Endometrium (tissue), 2 donors: Measurements from ENCODE around the gene UBE3A.

Source experiments
- FAIRE-seq: peaks from 2 replicates; lab custom pipeline; 2012; peaks lifted over from hg19 to GRCh38; lab: Jason Lieb, UNC
- donor health status: control.
- donor health status: control.

UBE3A gene

GRCh38 chr15:25402342-25402741 is 36.5 kb downstream of the UBE3A start:
- FAIRE-seq = no peak

DNA sequence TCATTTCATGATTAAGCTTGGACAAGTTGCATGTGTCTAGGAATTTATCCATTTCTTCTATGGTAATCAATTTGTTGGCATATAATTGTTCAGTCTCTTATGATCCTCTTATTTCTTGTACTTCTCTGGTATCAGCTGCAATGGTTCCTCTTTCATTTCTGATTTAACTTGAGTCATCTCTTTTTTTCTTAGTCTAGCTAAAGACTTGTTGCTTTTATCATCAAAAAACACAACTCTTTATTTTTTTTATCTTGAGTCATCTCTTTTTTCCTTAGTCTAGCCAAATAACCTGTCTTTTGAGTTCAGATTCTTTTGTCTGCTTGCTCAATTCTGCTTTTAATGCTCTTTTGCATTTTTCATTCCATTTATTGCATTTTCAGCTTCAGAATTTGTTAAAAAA is 37.3 kb downstream of the UBE3A start:
- no peak for FAIRE-seq

DNA sequence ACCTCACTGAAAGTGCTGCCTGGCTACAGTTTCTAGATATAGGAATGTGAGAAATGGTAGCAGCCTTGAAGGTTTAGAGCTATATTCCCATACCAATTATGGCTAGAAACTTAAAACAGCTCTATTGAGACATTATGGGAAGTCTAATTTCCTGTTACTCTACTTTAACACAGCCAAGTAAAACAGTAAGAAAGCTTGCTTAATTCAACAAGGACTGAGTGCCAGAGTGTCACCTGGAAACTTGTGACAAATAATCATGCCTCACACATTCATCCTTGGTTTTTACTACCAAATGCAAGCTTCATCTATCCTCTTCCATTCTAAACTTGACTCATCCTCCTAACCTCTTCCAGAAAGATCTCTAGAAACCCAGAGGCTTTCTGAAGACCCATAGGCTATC is 41.7 kb downstream of the UBE3A start:
- no peak for FAIRE-seq

DNA sequence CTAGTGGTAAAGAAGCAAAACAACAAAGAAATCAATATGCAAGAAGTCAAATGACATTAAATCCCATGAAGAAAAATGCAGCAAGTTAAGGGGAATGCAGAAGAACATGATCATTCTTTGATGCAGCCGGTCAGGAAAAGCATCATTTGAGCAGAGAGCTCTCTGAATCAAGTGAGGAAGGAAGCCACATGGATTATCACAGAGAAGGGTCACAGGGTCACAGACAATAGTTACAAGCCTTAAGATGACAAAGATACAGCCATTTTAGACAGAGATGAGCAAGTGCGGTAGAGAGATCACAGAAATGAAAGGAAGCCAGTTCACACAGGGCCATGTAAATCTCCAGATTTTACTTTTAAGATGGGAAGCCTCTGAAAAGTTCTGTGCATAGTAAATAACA is 43.9 kb downstream of the UBE3A start:
- FAIRE-seq = no peak

DNA sequence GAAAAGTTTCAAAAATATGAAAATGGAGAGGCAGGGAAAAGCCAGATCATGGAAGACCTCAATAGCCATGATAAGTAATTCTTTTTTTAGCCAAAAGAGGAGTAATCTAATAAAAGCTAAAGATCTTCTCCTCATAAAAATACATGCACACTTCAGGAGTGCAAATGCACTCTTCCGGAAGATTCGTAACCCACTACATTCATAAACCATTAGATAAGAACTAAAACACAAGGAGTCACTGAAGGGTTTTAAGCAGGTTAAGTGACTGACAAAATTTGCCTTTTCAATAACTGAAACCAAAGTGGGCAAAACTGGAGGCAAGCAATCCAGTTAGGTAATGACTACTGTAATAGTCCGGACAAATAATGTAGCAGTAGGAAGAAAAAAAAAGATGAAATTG is 46.0 kb downstream of the UBE3A start:
- no peak for FAIRE-seq

- no peak for FAIRE-seq
These were observed 46.7 kb downstream of the UBE3A start for GRCh38 chr15:25391971-25392721.

GRCh38 chr15:25385986-25386385 is 52.8 kb downstream of the UBE3A start:
- FAIRE-seq = no peak

- FAIRE-seq = no peak
These were observed 57.2 kb downstream of the UBE3A start for GRCh38 chr15:25381579-25381978.

DNA sequence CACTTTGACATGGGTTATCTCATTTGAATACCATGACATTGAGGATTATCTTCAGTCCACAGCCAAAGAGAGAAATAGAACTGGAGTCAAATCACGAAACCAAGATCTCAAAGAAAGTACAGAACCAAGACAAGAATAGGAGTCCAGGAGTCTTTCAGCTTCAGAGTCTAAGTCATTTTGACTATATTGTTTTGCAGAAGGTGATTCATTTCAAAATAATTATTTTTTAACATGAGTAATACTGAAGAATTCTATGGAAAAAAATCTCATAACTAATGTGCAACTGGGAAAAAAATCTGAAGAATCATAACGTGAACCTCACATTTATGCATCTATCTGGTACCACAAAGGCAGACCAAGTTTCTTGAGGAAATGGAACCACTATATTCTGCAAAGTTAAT is 60.3 kb downstream of the UBE3A start:
- no peak for FAIRE-seq

- FAIRE-seq = no peak
These were observed 63.3 kb downstream of the UBE3A start for GRCh38 chr15:25375557-25375956.

DNA sequence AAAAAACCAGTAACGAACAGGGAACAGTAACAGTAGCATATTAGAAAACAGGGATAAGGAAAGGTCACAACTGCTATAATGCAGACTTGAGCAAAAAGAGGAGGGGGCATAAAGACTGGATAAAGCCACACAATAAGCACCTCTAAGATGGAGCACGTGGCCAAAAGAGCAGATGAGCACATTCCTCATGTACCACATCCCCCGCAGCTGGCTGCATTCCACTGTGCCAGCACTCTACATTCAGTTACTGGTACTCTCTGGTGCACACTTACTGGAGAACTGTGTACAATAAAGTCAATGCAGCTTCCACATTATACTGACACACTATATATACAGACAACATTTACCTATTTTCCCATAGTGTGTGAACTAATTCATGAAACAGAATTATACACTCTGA is 64.7 kb downstream of the UBE3A start:
- no peak for FAIRE-seq

GRCh38 chr15:25372298-25372697 is 66.5 kb downstream of the UBE3A start:
- FAIRE-seq = no peak

DNA sequence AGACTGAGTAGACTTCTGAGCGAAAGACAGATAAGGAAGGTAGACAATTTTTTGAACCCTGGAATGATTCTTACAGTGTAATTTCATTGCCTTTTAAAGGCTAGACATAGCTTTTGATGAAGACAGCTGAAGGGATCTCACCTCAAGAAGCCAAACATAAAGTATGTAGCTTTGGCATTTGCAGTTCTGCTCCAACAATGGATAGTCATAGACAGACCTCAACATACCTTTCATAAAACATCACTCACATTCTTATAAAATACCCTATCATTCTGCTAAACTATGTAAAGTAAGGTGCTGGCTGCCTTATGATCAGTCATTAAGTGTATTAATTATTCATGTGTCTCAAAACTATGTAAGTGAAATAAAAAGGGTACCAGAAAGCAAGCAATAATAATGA is 70.0 kb downstream of the UBE3A start:
- FAIRE-seq = no peak

- no peak for FAIRE-seq
These were observed 72.8 kb downstream of the UBE3A start for GRCh38 chr15:25366058-25366457.

GRCh38 chr15:25362545-25362944 is 76.3 kb downstream of the UBE3A start:
- FAIRE-seq = no peak

DNA sequence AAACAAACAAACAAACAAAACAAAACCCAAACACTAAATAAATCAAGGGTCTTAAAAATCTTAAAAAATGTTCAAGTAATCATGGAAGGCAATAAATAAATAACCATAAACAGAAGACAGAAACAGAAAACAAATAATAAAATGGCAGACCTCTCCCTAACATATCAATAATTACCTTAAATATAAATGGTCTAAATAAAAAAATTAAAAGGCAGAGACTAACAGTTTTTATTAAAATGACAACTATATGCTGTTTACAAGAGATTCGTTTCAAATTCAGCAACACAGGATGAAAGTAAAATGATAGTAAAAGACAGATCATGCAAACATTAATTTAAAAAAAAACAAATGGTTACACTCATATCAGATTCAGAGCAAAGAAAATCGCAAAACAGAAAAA is 91.1 kb downstream of the UBE3A start:
- peak; percentile 62 for FAIRE-seq

DNA sequence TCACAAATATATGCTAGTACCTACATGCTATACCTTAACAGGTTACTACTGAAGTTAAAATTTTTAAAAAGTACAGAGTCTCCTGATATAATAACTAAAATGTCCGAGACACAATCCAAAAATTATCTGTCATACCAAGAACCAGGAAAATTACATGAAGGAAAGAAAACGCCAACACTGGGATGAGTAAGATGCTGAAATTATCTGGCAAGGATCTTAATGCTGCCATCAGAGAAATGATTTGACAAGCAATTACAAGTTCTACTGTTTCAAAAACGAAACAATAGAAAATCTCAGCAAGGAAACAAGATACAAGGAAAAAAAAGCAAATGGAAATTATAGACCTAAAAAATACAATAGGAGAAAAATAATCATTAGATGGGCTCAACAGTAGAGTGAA is 92.5 kb downstream of the UBE3A start:
- no peak for FAIRE-seq

GRCh38 chr15:25345943-25346342 is 92.9 kb downstream of the UBE3A start:
- FAIRE-seq = no peak

DNA sequence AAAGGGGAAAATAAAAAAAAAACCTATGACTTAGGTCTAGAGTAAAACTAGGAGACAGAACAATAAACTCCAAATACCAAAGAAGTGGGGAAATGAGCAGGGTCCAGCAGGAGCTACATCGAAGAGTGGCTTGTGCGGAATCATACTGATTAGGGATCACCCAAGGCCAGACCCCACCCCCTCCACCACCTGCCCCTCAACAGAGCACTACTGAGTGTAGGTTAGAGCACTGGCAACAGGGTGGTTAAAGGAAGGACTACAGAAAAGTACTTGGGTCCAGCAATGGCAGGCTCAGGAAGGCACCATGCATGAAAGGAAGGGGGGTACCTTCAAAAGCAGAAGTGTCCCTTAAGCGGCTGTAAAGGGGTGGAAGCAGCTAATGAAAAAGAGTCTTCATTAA is 96.2 kb downstream of the UBE3A start:
- FAIRE-seq = no peak

- FAIRE-seq = no peak
These were observed 99.4 kb downstream of the UBE3A start for GRCh38 chr15:25339431-25339830.

GRCh38 chr15:25335279-25335678 is 103.5 kb downstream of the UBE3A start:
- FAIRE-seq = no peak

- no peak for FAIRE-seq
These were observed 105.8 kb downstream of the UBE3A start for GRCh38 chr15:25333049-25333448.

DNA sequence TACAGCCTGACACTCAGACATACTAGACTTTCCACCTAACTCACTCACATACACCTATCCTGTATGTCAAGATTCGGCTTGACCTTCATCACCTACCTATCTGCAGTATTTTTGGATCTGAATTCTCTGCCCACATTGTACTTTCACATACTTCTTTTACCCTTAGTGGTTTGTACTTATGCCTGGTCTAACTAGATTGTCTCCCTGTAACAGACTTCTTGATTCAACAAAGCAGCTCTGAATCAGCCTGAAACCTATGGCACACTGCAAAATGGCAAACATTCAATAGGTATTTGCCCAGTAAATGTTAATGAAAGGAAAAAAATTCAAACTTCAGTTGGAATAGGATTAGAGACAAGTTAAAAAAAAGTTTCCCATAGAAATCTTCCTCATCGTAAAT is 106.5 kb downstream of the UBE3A start:
- FAIRE-seq = no peak

DNA sequence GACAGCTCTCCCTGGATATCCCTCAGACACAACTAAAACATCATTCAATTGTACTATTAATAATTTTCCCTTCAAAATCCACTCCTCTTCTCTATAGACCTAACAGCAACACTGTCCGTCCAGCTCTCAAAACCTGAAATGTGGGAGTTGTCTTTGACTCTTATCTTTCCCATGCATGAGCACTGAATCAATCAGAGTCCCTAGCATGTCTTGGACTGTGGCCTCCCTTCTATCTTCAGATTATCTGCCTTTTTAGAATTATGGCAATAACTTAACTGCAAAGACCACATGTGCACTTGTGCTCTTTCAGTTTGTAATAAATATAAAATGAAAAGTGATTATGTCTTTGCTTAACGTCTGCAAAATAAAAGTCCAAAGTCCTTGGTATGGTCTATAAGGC is 107.0 kb downstream of the UBE3A start:
- no peak for FAIRE-seq

DNA sequence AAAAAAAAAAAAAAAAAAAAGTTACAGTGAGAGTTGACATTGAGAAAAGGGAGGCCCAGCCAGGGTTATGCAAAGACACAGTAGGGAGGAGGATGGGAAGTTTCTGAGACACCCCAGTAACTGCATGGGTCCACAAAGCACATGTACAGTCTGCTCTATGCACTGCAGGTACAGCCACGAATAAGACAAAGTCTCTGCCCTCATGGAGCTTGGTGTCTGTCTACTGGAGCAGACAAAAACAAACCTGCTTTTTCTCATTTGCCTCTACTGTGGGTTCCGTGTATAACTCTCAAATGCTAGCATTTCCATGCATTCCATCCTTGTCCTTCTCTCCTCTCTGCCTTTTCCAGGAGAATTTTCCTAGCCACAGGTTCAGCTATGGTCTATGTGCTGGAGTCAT is 107.4 kb downstream of the UBE3A start:
- no peak for FAIRE-seq
